ENCODE data around the gene ZNF592. TPM values are rescaled to one million over a fixed set of nuclear protein-coding genes. Genes with fewer than 3 reads are reported as not detected.

ZNF592 gene
- polyA plus RNA-seq, 1 donor (not counting 4 experiments of a cell fraction or from before 2014, with no cell fraction given) = 4.1 TPM

DNA sequence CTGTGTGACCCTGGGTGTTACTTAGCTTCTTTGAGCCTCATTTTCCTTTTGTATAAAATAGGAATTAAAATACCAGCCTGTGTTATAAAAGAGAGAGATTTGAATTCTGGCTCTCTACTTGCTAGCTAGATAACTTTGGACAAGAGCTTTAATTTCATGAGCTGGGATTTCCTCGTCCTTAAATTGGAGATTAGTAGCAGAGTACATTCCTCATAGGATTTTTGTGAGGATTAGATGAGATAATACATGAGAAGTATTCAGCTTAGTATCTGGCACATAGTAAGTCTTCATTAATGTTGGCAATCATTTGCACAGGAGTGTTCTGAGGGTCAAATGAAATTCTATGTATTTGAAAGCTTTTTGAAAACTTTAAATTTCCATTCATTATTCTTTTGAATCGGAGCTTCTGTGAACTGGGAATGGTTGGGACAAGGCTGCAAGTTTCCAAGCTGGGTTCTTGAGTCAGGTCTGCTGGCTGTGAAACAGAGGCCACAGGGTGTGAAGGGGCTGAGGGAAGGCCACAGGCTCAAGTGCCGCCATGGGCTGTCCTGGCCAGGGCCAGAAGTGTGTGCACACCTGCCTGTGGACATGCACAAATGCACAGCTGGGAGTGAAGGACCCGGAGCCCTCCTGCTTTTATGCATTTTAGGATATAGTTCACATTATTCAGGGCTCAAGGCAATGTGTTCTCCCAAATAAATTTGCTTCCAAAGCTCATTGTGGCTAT lies 86.0 kb downstream of the ZNF592 start:
- Histone ChIP-seq H3K9me1 (ENCODE audit: control insufficient read depth, extremely low read depth, insufficient read depth, low read length) (no peaks in the 10 kb centered on the region), H3K36me3 (ENCODE audit: control insufficient read depth in 2 of 2, extremely low read depth in 1 of 2, insufficient read depth in 2 of 2, low read length in 2 of 2) (no peaks in the 10 kb centered on the region), H3K27ac (ENCODE audit: control insufficient read depth, insufficient read depth, low read length) (no peak overlapping the region), H2AFZ (ENCODE audit: control insufficient read depth, low read length) (no peak overlapping the region), H3K4me1 (ENCODE audit: control insufficient read depth, extremely low read depth, insufficient read depth, low read length) (no peaks in the 10 kb centered on the region), H4K20me1 (ENCODE audit: control insufficient read depth, extremely low read depth, insufficient read depth, low read length) (no peaks in the 10 kb centered on the region), H3K27me3 (ENCODE audit: control insufficient read depth, extremely low read depth, insufficient read depth, low read length) (peaks cover 15% of the 10 kb centered on the region), H3K9ac (ENCODE audit: control insufficient read depth, extremely low read depth, insufficient read depth, low read length) (no peak overlapping the region), H3K9me3 (ENCODE audit: control insufficient read depth, low read depth, low read length) (no peaks in the 10 kb centered on the region), H3K4me3 (ENCODE audit: control insufficient read depth in 2 of 3, extremely low read depth in 1 of 3, insufficient read depth in 2 of 3, low read depth in 1 of 3, low read length in 3 of 3) (no peak overlapping the region), H3K4me2 (ENCODE audit: control insufficient read depth, extremely low read depth, insufficient read depth, low read depth, low read length) (no peak overlapping the region), H3K79me2 (ENCODE audit: control insufficient read depth, insufficient read depth, low read length) (no peaks in the 10 kb centered on the region)
- no peak for FAIRE-seq
- dilution Hi-C loops (cut with MboI; ENCODE audit: extremely low pct_ligation_motif_present, low sequenced_read_pairs) = no loop called here
- no peak for DNase-seq (ENCODE audit: low read depth, low spot score)
- no peak for TF ChIP-seq EZH2 (IDR thresholded peaks at IDR 0.05; ENCODE audit: low read length)
- TF ChIP-seq, protein P1, sequence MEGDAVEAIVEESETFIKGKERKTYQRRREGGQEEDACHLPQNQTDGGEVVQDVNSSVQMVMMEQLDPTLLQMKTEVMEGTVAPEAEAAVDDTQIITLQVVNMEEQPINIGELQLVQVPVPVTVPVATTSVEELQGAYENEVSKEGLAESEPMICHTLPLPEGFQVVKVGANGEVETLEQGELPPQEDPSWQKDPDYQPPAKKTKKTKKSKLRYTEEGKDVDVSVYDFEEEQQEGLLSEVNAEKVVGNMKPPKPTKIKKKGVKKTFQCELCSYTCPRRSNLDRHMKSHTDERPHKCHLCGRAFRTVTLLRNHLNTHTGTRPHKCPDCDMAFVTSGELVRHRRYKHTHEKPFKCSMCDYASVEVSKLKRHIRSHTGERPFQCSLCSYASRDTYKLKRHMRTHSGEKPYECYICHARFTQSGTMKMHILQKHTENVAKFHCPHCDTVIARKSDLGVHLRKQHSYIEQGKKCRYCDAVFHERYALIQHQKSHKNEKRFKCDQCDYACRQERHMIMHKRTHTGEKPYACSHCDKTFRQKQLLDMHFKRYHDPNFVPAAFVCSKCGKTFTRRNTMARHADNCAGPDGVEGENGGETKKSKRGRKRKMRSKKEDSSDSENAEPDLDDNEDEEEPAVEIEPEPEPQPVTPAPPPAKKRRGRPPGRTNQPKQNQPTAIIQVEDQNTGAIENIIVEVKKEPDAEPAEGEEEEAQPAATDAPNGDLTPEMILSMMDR (optimal IDR thresholded peaks at IDR 0.05 in 1 of 3, IDR thresholded peaks at IDR 0.05 in 1 of 3, conservative IDR thresholded peaks at IDR 0.05 in 1 of 3; ENCODE audit: extremely low read depth in 1 of 3, insufficient read depth in 2 of 3, low read length in 3 of 3) = no peak

DNA sequence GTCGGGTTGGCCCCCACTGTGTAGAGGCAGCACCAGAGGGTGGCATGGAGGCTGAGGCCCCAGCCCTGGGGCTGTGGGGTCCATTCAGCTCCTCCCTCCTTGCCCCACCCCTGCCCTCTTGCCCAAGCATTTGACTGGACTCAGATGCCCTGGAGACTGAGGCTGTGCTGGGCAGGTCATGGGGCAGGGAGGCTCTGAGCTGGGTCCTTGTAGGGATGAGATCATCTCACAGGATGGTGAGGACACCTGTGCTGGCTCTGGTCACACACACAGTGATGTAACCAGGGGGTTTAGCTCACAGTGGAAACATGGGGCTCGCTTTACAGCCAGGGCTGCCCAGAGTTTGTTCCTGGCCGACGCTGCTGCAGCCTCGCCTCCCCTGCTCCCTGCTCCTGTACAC lies 86.6 kb downstream of the ZNF592 start:
- H3K9me1 ChIP-seq (ENCODE audit: control insufficient read depth, extremely low read depth, insufficient read depth, low read length) = no peaks in the 10 kb centered on the region
- no peaks in the 10 kb centered on the region for H3K79me2 ChIP-seq (ENCODE audit: control insufficient read depth, insufficient read depth, low read length)
- H3K4me3 ChIP-seq (ENCODE audit: control insufficient read depth in 2 of 3, extremely low read depth in 1 of 3, insufficient read depth in 2 of 3, low read depth in 1 of 3, low read length in 3 of 3) = no peak overlapping the region
- dilution Hi-C loops (cut with MboI; ENCODE audit: extremely low pct_ligation_motif_present, low sequenced_read_pairs) = no loop called here
- no peaks in the 10 kb centered on the region for H3K4me1 ChIP-seq (ENCODE audit: control insufficient read depth, extremely low read depth, insufficient read depth, low read length)
- FAIRE-seq = no peak
- no peak overlapping the region for H2AFZ ChIP-seq (ENCODE audit: control insufficient read depth, low read length)
- no peaks in the 10 kb centered on the region for H3K9me3 ChIP-seq (ENCODE audit: control insufficient read depth, low read depth, low read length)
- no peak for DNase-seq (ENCODE audit: low read depth, low spot score)
- H3K36me3 ChIP-seq (ENCODE audit: control insufficient read depth in 2 of 2, extremely low read depth in 1 of 2, insufficient read depth in 2 of 2, low read length in 2 of 2) = no peaks in the 10 kb centered on the region
- peaks cover 15% of the 10 kb centered on the region for H3K27me3 ChIP-seq (ENCODE audit: control insufficient read depth, extremely low read depth, insufficient read depth, low read length)
- no peak overlapping the region for H3K9ac ChIP-seq (ENCODE audit: control insufficient read depth, extremely low read depth, insufficient read depth, low read length)
- H3K27ac ChIP-seq (ENCODE audit: control insufficient read depth, insufficient read depth, low read length) = no peak overlapping the region
- H4K20me1 ChIP-seq (ENCODE audit: control insufficient read depth, extremely low read depth, insufficient read depth, low read length) = no peaks in the 10 kb centered on the region
- no peak overlapping the region for H3K4me2 ChIP-seq (ENCODE audit: control insufficient read depth, extremely low read depth, insufficient read depth, low read depth, low read length)
- TF ChIP-seq EZH2 (IDR thresholded peaks at IDR 0.05; ENCODE audit: low read length) = no peak
- TF ChIP-seq, protein P1 (optimal IDR thresholded peaks at IDR 0.05 in 1 of 3, IDR thresholded peaks at IDR 0.05 in 1 of 3, conservative IDR thresholded peaks at IDR 0.05 in 1 of 3; ENCODE audit: extremely low read depth in 1 of 3, insufficient read depth in 2 of 3, low read length in 3 of 3) = no peak

All from keratinocyte (primary cell).